Activated T-helper 1 cell treated with anti-CD3 and anti-CD28 coated beads, Interleukin-12 subunit alpha, Interleukin-12 subunit beta, Interleukin-2, Interleukin-4 antibody, amounts not matched to agents 30 ng/mL and 10 ng/mL and 1 ng/mL, durations not matched to agents 14 hours and 24 hours and 36 hours (primary cell): ENCODE measurements around the gene IL17RC. TPM values are rescaled to one million over a fixed set of nuclear protein-coding genes. Genes with fewer than 3 reads are reported as not detected.

ENCODE experiments used
- DNase-seq: peaks from one replicate; pipeline ENCODE4 v3.0.0; 2021; ENCODE audit warnings: low spot score
- H3K27ac Mint-ChIP-seq: one replicate; pipeline ENCODE4 v1.8.0; 2021; ENCODE audit warnings: mild to moderate bottlenecking, mixed read lengths
- H3K27me3 Mint-ChIP-seq: one replicate; pipeline ENCODE4 v1.8.0; 2022; ENCODE audit warnings: mild to moderate bottlenecking, moderate library complexity, mixed read lengths; ENCODE audit not compliant: insufficient read depth
- H3K36me3 Mint-ChIP-seq: one replicate; pipeline ENCODE4 v1.8.0; 2021; ENCODE audit warnings: low read depth, mixed read lengths
- H3K4me1 Mint-ChIP-seq: one replicate; pipeline ENCODE4 v1.8.0; 2021; ENCODE audit warnings: low read depth, mixed read lengths
- H3K4me3 Mint-ChIP-seq: one replicate; pipeline ENCODE4 v1.8.0; 2021; ENCODE audit warnings: mild to moderate bottlenecking, moderate library complexity, mixed read lengths
- H3K9me3 Mint-ChIP-seq: one replicate; pipeline ENCODE4 v1.8.0; 2021; ENCODE audit warnings: mixed read lengths
- intact Hi-C: fragments of 100-400 bp; cut with micrococcal nuclease; formaldehyde crosslinking; loops from one replicate; pipeline ENCODE4 v1.15.1; 2024
- total RNA-seq: library from RNA; stranded (reverse); gene quantifications from 2 replicates; pipeline ENCODE4 v1.2.3, GENCODE V29; 2022

The IL17RC gene
- total RNA-seq, 1 donor from 2014 or later, result 0.83 TPM

- Mint-ChIP-seq H3K27me3 (peaks cover 2% of the 10 kb centered on the region), H3K4me3 (no peak overlapping the region), H3K27ac (no peak overlapping the region), H3K36me3 (no peaks in the 10 kb centered on the region), H3K4me1 (peaks cover 27% of the 10 kb centered on the region), H3K9me3 (no peaks in the 10 kb centered on the region)
- intact Hi-C loops, result loop anchor here (5.0 kb wide), 1 partner anchor 50 kb away; no protein-coding TSS in a partner anchor
- DNase-seq, result no peak
Measured at GRCh38 chr3:9912294-9912935, 4.5 kb upstream of the IL17RC start.

DNA sequence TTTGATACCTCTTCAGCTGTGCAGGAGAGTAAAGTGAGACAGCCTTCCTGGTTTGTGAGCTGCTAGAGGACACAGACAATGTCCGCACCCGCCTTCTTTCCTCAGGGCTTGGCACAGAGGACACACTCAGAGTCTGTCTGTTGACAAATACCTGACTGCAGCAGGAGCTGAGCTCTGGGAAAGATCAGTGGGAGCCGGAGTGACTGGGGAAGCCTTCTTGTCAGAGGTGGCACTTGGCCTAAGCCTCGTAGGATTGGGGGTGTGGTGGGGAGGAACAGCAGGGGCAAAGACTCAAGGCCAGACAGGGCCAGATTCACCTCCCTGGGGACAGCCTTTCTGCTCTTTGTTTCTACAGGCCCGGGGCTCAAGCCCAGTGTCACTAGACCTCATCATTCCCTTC is 3.3 kb upstream of the IL17RC start:
- Mint-ChIP-seq H3K27me3 (peaks cover 2% of the 10 kb centered on the region), H3K9me3 (no peaks in the 10 kb centered on the region), H3K4me1 (peaks cover 27% of the 10 kb centered on the region), H3K27ac (no peak overlapping the region), H3K36me3 (no peaks in the 10 kb centered on the region), H3K4me3 (no peak overlapping the region)
- intact Hi-C loops, result loop anchor here (5.0 kb wide), 1 partner anchor 51 kb away; no protein-coding TSS in a partner anchor
- no peak for DNase-seq

GRCh38 chr3:9914011-9914410 is 2.9 kb upstream of the IL17RC start:
- no peak for DNase-seq
- Mint-ChIP-seq H3K27ac (no peak overlapping the region), H3K27me3 (peaks cover 2% of the 10 kb centered on the region), H3K4me3 (no peak overlapping the region), H3K4me1 (peaks cover 25% of the 10 kb centered on the region), H3K36me3 (no peaks in the 10 kb centered on the region), H3K9me3 (no peaks in the 10 kb centered on the region)
- intact Hi-C loops, result loop anchor here (2.0 to 5.0 kb wide), 2 partner anchors 52 to 69 kb away; partner anchors contain the start of gene RPUSD3

DNA sequence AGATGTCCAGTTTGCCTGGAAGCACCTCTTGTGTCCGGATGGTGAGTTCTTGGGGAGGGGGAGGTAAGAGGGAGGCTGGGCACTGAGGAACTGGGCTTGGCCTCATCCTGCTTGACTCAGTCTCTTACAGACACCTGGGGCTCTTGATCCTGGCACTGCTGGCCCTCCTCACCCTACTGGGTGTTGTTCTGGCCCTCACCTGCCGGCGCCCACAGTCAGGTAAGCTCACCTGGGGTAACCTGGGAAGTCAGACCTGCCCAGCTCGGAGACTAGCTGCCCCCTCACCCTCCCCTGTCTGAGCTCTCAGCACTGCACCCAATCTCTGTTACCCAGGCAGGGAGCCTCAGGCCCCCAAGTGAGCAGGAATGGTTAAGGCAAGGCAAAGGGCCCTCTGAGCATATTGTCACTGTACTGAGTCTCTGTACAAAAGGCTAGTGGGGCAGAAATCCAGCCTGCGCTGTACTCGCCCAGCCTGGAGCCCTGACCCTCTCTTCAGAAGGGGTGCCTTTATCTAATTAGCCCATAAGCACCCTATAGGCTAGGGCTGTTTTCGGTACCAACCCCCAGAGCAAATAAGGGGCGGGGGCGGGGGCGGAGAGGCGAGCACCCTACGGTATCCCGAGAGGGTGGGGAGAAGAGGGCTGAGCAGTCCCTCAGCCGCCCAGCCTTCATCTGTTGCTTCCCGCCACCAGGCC is 2.2 kb upstream of the IL17RC start:
- H3K9me3 Mint-ChIP-seq, result no peaks in the 10 kb centered on the region
- intact Hi-C loops, result loop anchor here (1.0 to 5.0 kb wide), 4 partner anchors 18 to 70 kb away; partner anchors contain the start of genes JAGN1 and RPUSD3
- no peaks in the 10 kb centered on the region for H3K36me3 Mint-ChIP-seq
- no peak for DNase-seq
- H3K4me3 Mint-ChIP-seq, result peak overlapping the region; percentile 15
- peaks cover 2% of the 10 kb centered on the region for H3K27me3 Mint-ChIP-seq
- no peak overlapping the region for H3K27ac Mint-ChIP-seq
- peaks cover 18% of the 10 kb centered on the region for H3K4me1 Mint-ChIP-seq

DNA sequence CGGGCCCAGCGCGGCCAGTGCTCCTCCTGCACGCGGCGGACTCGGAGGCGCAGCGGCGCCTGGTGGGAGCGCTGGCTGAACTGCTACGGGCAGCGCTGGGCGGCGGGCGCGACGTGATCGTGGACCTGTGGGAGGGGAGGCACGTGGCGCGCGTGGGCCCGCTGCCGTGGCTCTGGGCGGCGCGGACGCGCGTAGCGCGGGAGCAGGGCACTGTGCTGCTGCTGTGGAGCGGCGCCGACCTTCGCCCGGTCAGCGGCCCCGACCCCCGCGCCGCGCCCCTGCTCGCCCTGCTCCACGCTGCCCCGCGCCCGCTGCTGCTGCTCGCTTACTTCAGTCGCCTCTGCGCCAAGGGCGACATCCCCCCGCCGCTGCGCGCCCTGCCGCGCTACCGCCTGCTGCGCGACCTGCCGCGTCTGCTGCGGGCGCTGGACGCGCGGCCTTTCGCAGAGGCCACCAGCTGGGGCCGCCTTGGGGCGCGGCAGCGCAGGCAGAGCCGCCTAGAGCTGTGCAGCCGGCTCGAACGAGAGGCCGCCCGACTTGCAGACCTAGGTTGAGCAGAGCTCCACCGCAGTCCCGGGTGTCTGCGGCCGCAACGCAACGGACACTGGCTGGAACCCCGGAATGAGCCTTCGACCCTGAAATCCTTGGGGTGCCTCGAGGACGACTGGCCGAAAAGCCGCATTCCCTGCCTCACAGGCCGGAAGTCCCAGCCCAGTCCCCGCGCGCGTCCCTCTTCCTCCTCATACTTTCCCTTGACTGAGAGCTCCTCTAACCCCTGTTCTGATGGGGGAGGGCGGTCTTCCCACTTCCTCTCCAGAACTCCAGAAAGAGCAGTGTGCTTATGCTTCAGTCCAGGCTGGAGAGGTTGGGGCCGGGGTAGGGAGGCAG is 1.4 kb upstream of the IL17RC start:
- Mint-ChIP-seq H3K4me1 (peaks cover 16% of the 10 kb centered on the region), H3K36me3 (no peaks in the 10 kb centered on the region), H3K27me3 (peaks cover 7% of the 10 kb centered on the region), H3K9me3 (no peaks in the 10 kb centered on the region), H3K4me3 (peak overlapping the region; percentile 68), H3K27ac (no peak overlapping the region)
- DNase-seq, result no peak
- intact Hi-C loops, result loop anchor here (1.0 to 2.0 kb wide), 4 partner anchors 12 to 71 kb away; partner anchors contain the start of genes JAGN1 and RPUSD3

DNA sequence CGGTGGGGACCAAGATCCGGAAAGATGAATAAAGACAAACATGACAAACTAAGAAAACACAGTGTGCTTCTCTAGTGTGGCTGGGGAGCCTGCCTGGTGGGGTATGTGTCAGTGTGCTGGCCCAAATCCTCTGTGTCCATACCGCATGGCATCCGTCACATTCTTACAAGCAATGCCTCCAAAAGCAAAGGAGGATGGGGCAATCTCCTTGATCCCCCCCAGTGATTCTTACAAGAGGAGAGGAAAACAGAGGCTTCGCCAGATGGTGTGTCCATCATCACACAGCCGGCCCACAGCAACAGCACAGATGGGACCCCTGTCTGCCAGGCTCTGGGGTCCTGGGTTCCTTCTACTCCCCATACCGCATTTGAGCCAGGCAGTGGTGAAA is 558 bp upstream of the IL17RC start:
- H3K9me3 Mint-ChIP-seq, result no peaks in the 10 kb centered on the region
- H3K27ac Mint-ChIP-seq, result peak overlapping the region; percentile 29
- intact Hi-C loops, result loop anchor here (1.0 kb wide), 1 partner anchor 13 kb away; no protein-coding TSS in a partner anchor
- H3K36me3 Mint-ChIP-seq, result no peaks in the 10 kb centered on the region
- peak overlapping the region; percentile 59 for H3K4me3 Mint-ChIP-seq
- peaks cover 7% of the 10 kb centered on the region for H3K27me3 Mint-ChIP-seq
- no peak for DNase-seq
- peaks cover 16% of the 10 kb centered on the region for H3K4me1 Mint-ChIP-seq

- intact Hi-C loops, result no loop called here
- Mint-ChIP-seq H3K27ac (no peak overlapping the region), H3K9me3 (no peaks in the 10 kb centered on the region), H3K4me1 (peaks cover 8% of the 10 kb centered on the region), H3K27me3 (peaks cover 8% of the 10 kb centered on the region), H3K4me3 (no peak overlapping the region), H3K36me3 (no peaks in the 10 kb centered on the region)
- DNase-seq, result no peak
Measured at GRCh38 chr3:9917820-9918219, 922 bp downstream of the IL17RC start.

GRCh38 chr3:9918261-9919038 is 1.6 kb downstream of the IL17RC start:
- intact Hi-C loops, result no loop called here
- H3K27me3 Mint-ChIP-seq, result peaks cover 10% of the 10 kb centered on the region
- no peaks in the 10 kb centered on the region for H3K36me3 Mint-ChIP-seq
- H3K27ac Mint-ChIP-seq, result no peak overlapping the region
- H3K4me3 Mint-ChIP-seq, result no peak overlapping the region
- peaks cover 7% of the 10 kb centered on the region for H3K4me1 Mint-ChIP-seq
- H3K9me3 Mint-ChIP-seq, result no peaks in the 10 kb centered on the region
- DNase-seq, result no peak

- Mint-ChIP-seq H3K27me3 (peaks cover 7% of the 10 kb centered on the region), H3K36me3 (no peaks in the 10 kb centered on the region), H3K4me3 (no peak overlapping the region), H3K4me1 (peaks cover 6% of the 10 kb centered on the region), H3K27ac (no peak overlapping the region), H3K9me3 (no peaks in the 10 kb centered on the region)
- DNase-seq, result no peak
- intact Hi-C loops, result no loop called here
Measured at GRCh38 chr3:9928158-9928557, 11.3 kb downstream of the IL17RC start.

- Mint-ChIP-seq H3K9me3 (no peaks in the 10 kb centered on the region), H3K4me3 (peak overlapping the region; percentile 57), H3K27me3 (no peaks in the 10 kb centered on the region), H3K4me1 (peaks cover 22% of the 10 kb centered on the region), H3K36me3 (peaks cover 11% of the 10 kb centered on the region), H3K27ac (peak overlapping the region; percentile 56)
- no peak for DNase-seq
- intact Hi-C loops, result loop anchor here (5.0 to 10.0 kb wide), 2 partner anchors 294 to 1916 kb away; partner anchors contain the start of gene TAMM41
Measured at GRCh38 chr3:9930804-9931418, 14.0 kb downstream of the IL17RC start.

DNA sequence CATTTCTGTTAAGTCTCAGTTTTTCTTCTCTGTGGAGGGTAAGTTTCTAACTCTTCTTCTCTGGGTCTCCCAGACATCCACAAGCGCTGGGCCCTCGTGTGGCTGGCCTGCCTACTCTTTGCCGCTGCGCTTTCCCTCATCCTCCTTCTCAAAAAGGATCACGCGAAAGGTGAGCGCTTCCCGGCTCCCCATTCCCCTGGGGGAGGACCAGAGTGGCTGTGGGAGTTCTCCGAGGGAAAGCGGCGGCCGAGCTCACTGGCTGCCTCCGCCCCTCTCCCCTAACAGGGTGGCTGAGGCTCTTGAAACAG is 15.6 kb downstream of the IL17RC start:
- intact Hi-C loops, result loop anchor here (1.0 to 10.0 kb wide), 8 partner anchors 17 to 1915 kb away; partner anchors contain the start of genes ARPC4, BRPF1, JAGN1 and MTMR14
- peaks cover 34% of the 10 kb centered on the region for H3K4me1 Mint-ChIP-seq
- H3K36me3 Mint-ChIP-seq, result peaks cover 15% of the 10 kb centered on the region
- DNase-seq, result no peak
- peak overlapping the region; percentile 95 for H3K27ac Mint-ChIP-seq
- no peaks in the 10 kb centered on the region for H3K27me3 Mint-ChIP-seq
- no peaks in the 10 kb centered on the region for H3K9me3 Mint-ChIP-seq
- H3K4me3 Mint-ChIP-seq, result peak overlapping the region; percentile 96
